Left hindlimb (tissue), 1 donor: ENCODE results near the gene COX14.
"Not testable (repeated sequence)": the region's sequence is repeated elsewhere in the genome, so short reads cannot be mapped to it uniquely, and the experiment has no call there.

Experiments used
- DNase-seq: peaks from one replicate; pipeline ENCODE4 v3.0.0-alpha.2; 2018

Gene COX14

GRCh38 chr12:50110127-50110761 is 1.8 kb upstream of the COX14 start:
- no peak for DNase-seq

GRCh38 chr12:50110762-50111351 is 1.2 kb upstream of the COX14 start:
- DNase-seq, result peak; percentile 52

GRCh38 chr12:50111395-50111692 is 692 bp upstream of the COX14 start:
- DNase-seq, result no peak

GRCh38 chr12:50112456-50113218 is 601 bp downstream of the COX14 start:
- DNase-seq, result peak; percentile 54

- DNase-seq, result no peak
Measured at GRCh38 chr12:50117057-50117622, 5.1 kb downstream of the COX14 start.

- DNase-seq, result no peak
Measured at GRCh38 chr12:50119387-50119786, 7.4 kb downstream of the COX14 start.

GRCh38 chr12:50120521-50120920 is 8.5 kb downstream of the COX14 start:
- no peak for DNase-seq

- DNase-seq, result no peak
Measured at GRCh38 chr12:50120953-50121352, 8.9 kb downstream of the COX14 start.

GRCh38 chr12:50121641-50122040 is 9.6 kb downstream of the COX14 start:
- no peak for DNase-seq

- DNase-seq, result no peak
Measured at GRCh38 chr12:50123203-50123602, 11.2 kb downstream of the COX14 start.

- DNase-seq, result no peak
Measured at GRCh38 chr12:50127546-50127945, 15.5 kb downstream of the COX14 start.

- DNase-seq, result no peak
Measured at GRCh38 chr12:50129290-50129689, 17.3 kb downstream of the COX14 start.

GRCh38 chr12:50132505-50133135 is 20.6 kb downstream of the COX14 start:
- no peak for DNase-seq

GRCh38 chr12:50142993-50143392 is 31.0 kb downstream of the COX14 start:
- no peak for DNase-seq

- no peak for DNase-seq
Measured at GRCh38 chr12:50145439-50145838, 33.4 kb downstream of the COX14 start.

GRCh38 chr12:50147281-50147680 is 35.2 kb downstream of the COX14 start:
- no peak for DNase-seq

GRCh38 chr12:50148011-50148410 is 36.0 kb downstream of the COX14 start:
- not testable (repeated sequence) for DNase-seq

- no peak for DNase-seq
Measured at GRCh38 chr12:50149311-50149710, 37.3 kb downstream of the COX14 start.

- DNase-seq, result no peak
Measured at GRCh38 chr12:50151047-50151687, 39.1 kb downstream of the COX14 start.

- not testable (repeated sequence) for DNase-seq
Measured at GRCh38 chr12:50154947-50155346, 42.9 kb downstream of the COX14 start.

GRCh38 chr12:50156641-50157040 is 44.6 kb downstream of the COX14 start:
- no peak for DNase-seq

GRCh38 chr12:50157259-50157658 is 45.2 kb downstream of the COX14 start:
- no peak for DNase-seq

GRCh38 chr12:50160643-50161042 is 48.6 kb downstream of the COX14 start:
- DNase-seq, result no peak
